Activated CD8-positive, alpha-beta memory T cell treated with anti-CD3 and anti-CD28 coated beads, Interleukin-2, amount 50 U/mL, for 1 hour (primary cell): Measurements from ENCODE around the gene MED27.
"Not testable (repeated sequence)": the region's sequence is repeated elsewhere in the genome, so short reads cannot be mapped to it uniquely, and the experiment has no call there.

ENCODE experiments used
- DNase-seq: peaks from one replicate; pipeline ENCODE4 v3.0.0-alpha.2; 2020; ENCODE audit errors: extremely low read depth

Gene MED27

GRCh38 chr9:131925677-131926177, 153.9 kb downstream of the MED27 start:
- DNase-seq = no peak

DNA sequence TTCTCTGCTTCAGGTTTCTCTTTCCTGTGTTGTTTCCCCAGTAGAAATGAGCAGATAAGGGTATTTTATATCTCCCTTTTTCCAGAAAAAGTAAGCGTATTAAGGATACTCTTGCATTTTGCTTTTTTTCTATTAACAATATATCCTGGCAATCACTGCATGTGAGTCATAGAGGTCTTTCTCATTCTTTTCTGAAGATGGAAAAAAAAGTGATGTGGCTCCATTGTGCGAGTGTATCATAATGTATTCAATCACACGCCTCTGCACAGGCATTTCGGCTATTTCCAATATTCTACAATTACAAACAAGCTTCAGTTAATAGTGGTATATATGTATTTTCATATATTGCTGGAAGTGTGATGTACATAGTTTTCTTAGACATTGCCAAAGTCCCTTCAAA, 155.9 kb downstream of the MED27 start:
- DNase-seq = no peak

DNA sequence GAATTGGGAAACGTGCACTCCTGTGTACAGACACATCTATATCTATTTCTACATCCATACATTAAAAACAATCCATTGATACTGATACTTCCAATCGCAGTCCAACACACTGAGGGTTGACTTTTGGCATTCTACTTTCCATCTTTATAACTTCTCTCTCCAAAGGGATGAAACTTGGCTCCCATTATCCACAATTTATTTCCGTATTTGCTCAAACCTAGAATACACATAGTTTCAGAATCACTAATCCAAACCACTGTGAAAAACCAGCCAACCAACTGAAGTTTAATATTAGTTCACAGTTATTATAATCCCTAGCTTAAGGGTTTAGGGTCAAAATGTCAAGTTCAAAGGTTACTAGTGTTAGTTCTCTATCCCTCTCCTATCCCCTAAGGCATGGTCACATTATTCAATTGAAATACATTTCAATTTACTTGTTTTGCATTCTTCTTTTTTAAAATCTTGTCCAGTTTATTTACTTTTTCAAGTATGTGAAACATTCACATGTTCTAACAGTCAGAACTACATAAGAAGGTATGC, 156.5 kb downstream of the MED27 start:
- no peak for DNase-seq

DNA sequence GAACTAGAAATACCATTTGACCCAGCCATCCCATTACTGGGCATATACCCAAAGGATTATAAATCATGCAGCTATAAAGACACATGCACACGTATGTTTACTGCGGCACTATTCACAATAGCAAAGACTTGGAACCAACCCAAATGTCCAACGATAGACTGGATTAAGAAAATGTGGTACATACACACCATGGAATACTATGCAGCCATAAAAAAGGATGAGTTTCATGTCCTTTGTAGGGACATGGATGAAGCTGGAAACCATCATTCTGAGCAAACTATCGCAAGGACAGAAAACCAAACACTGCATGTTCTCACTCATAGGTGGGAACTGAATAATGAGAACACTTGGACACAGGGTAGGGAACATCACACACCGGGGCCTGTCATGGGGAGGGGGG, 158.0 kb downstream of the MED27 start:
- DNase-seq = not testable (repeated sequence)

DNA sequence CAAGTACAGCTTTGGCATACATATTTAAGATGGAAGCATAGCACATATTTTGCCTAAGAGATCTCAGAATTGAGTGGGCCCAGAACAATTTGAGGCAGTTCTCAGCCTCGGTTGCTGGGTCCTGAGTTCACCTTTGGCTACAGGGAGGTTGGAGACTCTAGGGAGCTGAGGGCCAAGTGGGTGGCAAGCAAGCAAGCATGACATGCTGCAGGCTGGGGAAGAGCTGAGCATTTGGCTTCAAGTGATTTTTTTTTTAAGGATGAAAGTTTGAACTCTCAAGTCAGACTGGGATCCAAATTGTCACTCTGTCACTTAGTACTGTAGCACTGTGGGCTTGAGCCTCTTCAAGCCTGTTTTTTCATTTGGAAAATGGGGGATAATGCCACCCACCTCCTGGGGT, 160.5 kb downstream of the MED27 start:
- DNase-seq = no peak

DNA sequence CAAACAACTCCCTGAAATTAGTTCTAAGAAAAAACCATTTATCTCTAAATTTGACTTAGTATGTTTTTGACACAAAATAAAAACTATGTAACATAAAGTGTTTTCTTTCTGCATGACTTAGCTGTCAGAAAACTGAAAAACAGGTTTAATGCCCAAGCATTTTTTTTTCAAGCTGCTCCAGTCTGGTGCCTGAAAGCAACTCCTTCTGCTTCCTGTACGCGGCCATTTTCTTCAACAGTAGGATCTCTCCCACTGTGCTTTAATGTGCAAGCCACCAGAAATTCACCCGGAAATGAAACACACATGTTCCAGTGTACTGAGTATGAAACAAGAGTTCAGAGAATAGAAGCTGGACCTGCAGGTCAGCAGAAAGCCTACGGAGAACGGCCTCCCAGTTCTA, 161.2 kb downstream of the MED27 start:
- DNase-seq = no peak

DNA sequence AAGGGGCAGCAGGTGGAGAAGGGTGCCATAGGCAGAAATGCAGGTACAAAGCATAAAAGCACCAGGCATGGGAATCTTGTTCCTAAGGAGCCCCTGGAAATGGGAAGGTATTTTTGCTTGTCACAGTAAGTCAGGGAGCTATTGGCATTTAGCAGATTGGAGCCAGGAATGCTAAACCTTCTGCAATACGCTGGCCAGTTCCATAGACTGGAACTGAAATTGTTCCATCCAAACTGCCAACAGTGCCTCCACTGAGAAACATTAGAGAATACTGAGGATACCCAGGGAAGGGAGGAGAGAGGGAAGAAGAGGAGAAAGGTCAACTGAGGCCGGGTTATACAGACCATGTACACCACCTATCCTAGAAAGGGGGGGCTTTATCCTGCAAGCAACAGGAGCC, 162.7 kb downstream of the MED27 start:
- DNase-seq = no peak

DNA sequence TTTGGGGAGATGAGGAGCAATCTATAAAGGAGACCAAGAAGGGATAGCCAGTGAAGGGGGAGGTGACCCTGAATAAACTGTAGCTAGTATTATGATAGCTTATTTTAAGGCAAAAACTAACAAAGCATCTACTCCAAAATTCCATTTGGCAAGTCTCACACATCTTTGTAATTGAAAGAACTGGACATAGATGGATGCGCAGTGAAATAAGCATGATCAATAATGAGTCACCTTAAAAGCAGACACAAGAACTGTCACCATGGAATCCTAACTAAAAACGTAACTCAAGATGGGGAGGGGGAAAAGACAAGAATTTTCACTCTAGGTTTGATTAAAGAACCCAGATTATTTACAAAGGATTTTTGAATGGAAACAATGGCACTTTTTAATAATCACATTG, 164.5 kb downstream of the MED27 start:
- no peak for DNase-seq

DNA sequence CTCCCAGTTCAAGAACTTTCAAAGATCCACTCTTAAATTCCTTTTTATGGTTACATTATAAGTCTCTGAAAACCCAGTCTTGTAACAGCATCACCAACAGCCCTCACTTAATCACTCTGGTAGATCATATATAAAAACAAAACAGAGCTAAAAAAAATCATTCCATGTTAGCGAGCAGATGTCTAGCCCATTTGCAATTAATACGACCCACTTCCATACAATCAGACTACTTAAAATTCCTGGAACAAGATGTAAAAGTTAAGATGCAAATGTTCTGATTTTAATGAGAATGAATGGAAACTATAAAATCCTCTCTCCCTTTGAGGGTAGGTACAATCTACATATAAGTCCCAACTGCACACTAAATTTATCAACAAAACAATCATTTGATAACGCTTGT, 167.0 kb downstream of the MED27 start:
- DNase-seq = no peak

DNA sequence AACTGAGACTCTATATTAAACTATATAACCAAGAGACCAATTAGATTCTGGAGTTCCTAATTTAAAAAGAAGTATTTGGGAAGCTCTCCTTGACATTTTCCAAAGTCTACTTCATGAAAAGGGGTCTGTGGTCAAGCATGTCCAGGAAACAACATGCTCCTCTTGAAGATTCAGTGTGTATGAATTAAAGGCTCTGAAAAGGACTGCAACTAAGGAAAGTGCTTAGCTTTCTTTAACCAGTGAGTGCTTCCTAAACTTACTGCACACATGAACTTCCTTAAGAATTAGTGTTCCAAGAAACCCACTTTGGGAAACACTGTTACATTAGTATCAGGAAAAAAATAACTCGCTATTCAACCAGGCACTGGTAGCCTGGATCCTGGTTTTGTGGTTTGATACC, 167.6 kb downstream of the MED27 start:
- DNase-seq = no peak

- DNase-seq = no peak
Measured at GRCh38 chr9:131910572-131910971, 169.1 kb downstream of the MED27 start.

GRCh38 chr9:131905144-131905543, 174.5 kb downstream of the MED27 start:
- no peak for DNase-seq

DNA sequence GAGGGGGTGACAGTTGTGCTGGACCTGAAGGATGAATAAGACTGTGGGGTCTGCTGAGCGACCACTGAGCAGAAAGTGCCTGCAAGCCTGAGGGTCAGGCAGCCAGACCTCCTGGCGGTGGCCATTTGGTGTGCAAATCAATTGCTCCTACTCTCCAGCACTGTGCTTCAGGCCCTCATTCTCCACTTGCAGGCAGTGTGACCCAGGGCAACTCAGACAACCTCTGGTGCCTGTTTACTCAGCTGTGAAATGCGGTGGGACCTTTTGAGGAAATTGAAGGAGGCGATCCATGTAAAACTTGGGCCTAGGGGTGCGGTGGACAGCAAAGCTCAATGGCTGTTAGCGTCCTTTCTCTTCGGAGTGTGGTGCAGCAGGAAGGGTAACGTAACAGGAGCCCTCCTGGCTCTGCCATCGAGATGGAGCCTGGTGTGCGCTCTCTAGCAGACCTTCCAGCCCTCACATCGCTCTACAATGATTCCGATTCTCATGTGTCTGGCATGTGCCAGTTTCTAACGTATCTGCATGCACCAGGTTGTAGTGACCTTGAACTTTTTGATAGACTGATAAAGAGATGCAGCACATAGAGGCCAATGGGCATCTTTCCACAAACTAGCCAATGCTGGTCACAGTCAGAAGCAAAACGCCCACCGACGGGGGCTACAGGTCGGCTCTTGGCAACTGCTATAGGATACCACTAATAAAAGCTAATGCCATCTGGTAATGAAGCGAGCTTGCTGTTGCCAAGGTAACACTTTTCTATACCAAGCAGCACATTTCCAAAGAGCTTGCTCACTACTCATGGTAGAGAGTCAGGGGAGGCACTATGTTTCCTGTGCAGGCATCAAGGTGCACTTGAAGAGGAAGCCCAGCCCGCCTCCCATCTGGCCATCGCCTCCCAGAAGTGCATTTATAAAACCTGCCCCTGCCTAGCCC, 180.1 kb downstream of the MED27 start:
- DNase-seq = no peak

DNA sequence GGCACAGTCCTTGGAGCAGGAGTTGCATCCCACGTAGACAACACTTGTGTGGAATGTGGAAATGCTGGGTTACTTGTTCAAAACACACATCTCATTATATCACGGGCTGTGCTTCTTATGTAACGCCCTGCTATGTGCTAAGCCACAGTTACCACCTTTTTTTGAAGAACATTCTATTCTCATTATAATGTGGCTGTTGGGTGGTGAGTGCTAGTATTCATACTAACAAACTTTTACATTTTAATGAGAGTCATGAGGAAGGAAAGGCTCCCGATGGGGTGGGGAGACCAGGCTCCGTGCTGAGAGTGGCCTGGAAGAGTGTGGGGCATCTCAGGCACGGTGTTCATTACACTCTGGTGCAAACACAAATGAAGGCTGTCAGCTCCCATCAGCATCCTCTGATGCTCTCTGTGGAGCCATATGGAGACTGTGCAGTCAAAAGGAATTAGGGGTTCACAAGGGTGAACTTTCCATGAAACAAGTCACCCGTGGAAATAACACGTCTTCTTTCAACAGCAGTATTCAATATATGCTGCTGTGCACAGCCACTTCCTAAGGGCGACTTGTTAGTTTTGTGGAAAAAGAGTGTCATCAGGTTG, 186.7 kb downstream of the MED27 start:
- DNase-seq = no peak

DNA sequence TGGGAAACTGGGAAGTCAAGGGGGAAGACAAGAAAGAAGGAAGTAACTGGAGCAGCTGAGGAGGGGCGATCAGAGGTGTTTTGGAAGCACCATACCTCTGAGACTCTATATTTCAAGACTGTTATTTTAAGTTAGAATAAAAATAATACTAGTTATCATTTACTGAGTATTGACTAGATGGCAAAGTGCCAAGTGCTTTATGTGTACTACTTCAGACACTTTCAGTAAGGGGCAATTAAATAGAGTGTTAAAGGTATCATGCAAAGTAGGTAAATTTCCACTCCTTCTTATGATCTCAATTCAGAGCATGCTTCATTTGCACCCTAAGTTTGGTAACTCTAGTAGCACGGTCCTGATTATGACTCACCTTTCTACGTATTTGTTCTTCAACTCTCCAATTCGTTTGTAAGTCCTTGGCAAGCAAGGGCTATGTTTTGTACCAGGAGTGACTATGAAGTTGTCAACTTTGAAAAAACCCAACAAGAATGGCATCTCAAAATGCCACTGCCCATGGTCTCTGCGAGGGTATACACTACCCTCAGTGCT, 187.4 kb downstream of the MED27 start:
- no peak for DNase-seq

GRCh38 chr9:131891598-131891997, 188.1 kb downstream of the MED27 start:
- no peak for DNase-seq

DNA sequence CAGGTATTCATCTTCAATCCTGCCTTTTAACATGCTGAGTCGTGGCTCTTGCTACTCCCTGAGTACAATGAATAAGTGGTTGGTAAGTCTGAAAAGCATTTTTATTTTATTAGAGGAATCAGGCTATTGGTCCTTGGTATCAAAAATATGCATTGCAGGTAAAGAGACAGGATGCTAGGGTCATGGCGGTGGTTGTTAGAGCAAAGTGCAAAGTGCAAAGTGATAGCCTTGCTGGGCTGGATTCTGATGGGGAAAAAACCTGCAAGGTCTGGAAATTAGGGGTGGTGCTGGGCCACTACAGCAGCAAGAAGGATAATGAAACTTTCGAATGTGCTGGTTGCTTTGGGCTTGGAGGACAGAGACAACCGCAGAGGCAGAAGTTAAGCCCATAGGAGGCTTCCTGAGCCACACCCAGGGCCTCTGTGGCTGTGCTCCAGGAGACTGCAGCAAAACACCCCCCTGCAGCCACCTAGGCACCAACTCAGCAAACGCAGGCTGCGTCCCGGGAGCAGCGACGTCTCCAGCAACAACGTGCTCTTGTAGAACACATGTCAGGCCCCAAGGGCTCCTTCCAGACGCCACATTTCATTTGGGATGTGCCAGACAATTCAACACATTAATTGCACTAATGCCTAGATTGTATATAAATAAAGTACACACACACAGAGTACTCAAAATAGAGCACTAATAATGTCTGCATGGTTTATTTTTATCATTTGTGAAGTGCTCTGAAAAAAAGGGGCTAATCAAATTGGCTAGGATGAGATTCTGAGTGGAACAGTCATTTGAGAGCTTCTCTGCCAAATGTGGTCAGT, 190.0 kb downstream of the MED27 start:
- no peak for DNase-seq

- DNase-seq = no peak
Measured at GRCh38 chr9:131888923-131889322, 190.7 kb downstream of the MED27 start.

DNA sequence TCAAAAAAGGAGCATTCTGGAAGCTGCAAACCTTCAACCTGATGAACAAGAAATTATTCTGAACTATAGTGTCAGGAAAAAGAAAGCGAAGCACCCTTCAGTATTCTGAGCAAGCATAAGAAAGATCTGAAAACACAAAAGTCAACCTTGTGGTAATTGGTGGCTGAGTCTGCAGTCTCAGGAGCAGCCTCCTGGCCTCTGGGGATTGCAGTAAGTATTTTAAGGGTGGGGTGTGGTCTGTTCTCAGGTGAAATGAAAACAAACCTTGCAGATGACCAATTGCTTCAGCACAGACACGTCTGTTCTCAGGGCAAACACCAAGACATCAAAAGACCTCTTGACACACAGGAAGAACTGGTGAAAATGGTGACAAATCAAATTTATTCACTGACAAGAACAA, 192.0 kb downstream of the MED27 start:
- no peak for DNase-seq

DNA sequence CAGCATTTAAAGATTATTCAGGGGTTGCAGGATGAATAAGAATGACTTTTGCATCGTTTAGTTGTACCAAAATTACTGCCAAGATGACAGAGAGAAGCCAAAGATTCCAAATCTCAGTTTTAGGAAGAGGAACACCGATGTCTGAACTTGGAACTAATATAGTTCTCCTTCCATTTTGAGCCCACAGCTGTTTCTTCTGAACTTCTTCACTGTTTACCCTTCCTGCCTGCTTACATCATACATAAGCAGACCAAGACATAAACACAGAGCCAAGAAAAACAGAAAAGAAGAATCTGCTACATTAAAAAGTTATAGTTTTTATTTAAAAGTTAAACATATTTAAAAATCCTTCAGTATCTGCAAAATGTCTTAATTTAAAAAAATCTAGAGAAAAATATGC, 192.8 kb downstream of the MED27 start:
- no peak for DNase-seq

DNA sequence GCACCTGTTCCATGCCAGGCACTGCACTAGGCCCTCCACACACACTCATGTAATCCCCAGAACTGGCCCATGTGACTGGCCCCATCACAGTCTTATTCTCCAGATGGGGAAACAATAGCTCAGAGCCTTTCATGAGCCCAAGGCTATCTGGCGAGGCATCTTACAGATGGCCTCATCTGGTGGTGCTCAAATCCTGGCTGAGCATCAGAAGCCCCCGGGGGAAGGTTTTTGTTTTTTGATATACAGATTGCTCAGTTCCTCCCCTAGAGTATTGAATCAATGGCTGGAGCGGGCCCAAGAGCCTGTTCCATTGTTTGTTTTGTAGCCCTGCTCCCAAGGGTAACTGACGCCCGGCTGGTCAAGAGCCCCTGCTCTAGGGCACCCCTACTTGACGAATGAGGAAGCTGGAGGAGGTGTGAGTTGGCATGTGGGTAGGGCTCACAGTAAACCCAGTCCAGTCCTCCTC, 194.5 kb downstream of the MED27 start:
- no peak for DNase-seq

- DNase-seq = no peak
Measured at GRCh38 chr9:131884222-131884621, 195.4 kb downstream of the MED27 start.
